ENCODE measurements around the gene FFAR2.

DNA sequence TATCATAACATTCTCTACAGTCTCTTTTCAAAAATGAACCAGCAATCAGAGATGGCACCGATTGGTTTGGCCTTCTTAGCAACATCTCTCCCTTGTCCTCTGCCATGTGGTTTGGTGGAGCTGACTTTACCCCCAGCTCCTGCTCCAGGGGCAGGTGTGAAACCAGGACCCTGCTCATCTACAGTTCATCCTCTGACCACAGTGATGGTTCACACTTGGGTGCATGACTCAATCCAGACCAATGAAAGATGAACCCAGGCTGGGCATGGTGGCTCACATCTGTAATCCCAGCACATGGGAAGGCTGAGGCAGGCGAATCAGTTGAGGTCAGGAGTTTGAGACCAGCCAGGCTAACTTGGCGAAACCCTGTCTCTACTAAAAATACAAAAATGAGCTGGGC, 33.6 kb upstream of the FFAR2 start:
- TF ChIP-seq POLR2AphosphoS5 (IDR thresholded peaks at IDR 0.05; ENCODE audit: borderline replicate concordance, low read depth, low read length) (no peak), EZH2 (IDR thresholded peaks at IDR 0.05) (no peak)

Measured in SK-N-MC (cell line).